Aorta (tissue), 5 donors: Measurements from ENCODE around the gene SLIT1. TPM values are rescaled to one million over a fixed set of nuclear protein-coding genes. Genes with fewer than 3 reads are reported as not detected.
A peak's percentile ranks its signal among the peaks of the same experiment; 100 is the strongest.

Experiments used
- ATAC-seq: fragments of 200-7000 bp; cut with Tn5 transposase; one replicate; pipeline ENCODE4 v1.9.1; 2022; ENCODE audit warnings: moderate library complexity; ENCODE audit not compliant: low FRiP score
- DNase-seq, 2 donors: peaks; one replicate each; pipeline ENCODE4 v3.0.0-alpha.2; 2020
- H3K27ac ChIP-seq, 2 donors: one replicate each; pipeline ENCODE4 v1.5.1; 2013; ENCODE audit warnings: low read length in 2 of 2, mild to moderate bottlenecking in 2 of 2, moderate library complexity in 2 of 2, control low read depth in 1 of 2, inconsistent platforms in 1 of 2, low read depth in 1 of 2
- H3K27me3 ChIP-seq, 2 donors: one replicate each; pipeline ENCODE4 v1.6.1; 2013; ENCODE audit warnings: control low read depth in 1 of 2, low read length in 1 of 2, mild to moderate bottlenecking in 1 of 2, moderate library complexity in 1 of 2; ENCODE audit not compliant: insufficient read depth in 2 of 2, control insufficient read depth in 1 of 2
- H3K36me3 ChIP-seq, 2 donors: one replicate each; pipeline ENCODE4 v1.6.1; 2013; ENCODE audit warnings: control low read depth in 1 of 2, low read length in 1 of 2, mild to moderate bottlenecking in 1 of 2; ENCODE audit not compliant: insufficient read depth in 2 of 2, control insufficient read depth in 1 of 2
- H3K4me1 ChIP-seq, 2 donors: one replicate each; pipeline ENCODE4 v1.6.1; 2013; ENCODE audit warnings: low read length in 2 of 2, control low read depth in 1 of 2, mild to moderate bottlenecking in 1 of 2, moderate library complexity in 1 of 2; ENCODE audit not compliant: insufficient read depth in 2 of 2, control insufficient read depth in 1 of 2
- H3K4me3 ChIP-seq, 2 donors: one replicate each; pipeline ENCODE4 v1.5.1; 2013; ENCODE audit warnings: low read length in 2 of 2, control low read depth in 1 of 2, mild to moderate bottlenecking in 1 of 2
- H3K9me3 ChIP-seq: one replicate; pipeline ENCODE4 v1.6.1; 2013; ENCODE audit warnings: mild to moderate bottlenecking, low read length; ENCODE audit not compliant: control insufficient read depth
- WGBS, 2 donors: extraction: QIAGEN DNeasy Blood & Tissue Kit; methylation state at CpG; one replicate each; pipeline ENCODE4 v1.1.7; 2013; 5-methylcytosine and 5-hydroxymethylcytosine counted together
- intact Hi-C, 2 donors: fragments of 100-400 bp; cut with DNase I; formaldehyde crosslinking; loops; one replicate each; pipeline versions ENCODE4 v1.14.2 to v1.15.0; 2022
- polyA plus RNA-seq, 2 donors: library from polyadenylated mRNA; stranded (reverse); fragments of 200-250 nt; gene quantifications; one replicate each; pipeline ENCODE4 v1.2.3, GENCODE V29; 2013
- total RNA-seq, 2 donors: library from RNA; stranded (reverse); fragmentation: NEBNext Ultra II Directional; extraction: Animal tissue kit (Norgen Biotek cat#: 25700); gene quantifications; one replicate each; pipeline ENCODE4 v1.2.1, GENCODE V29; 2021
- donor health status: healthy with polysubstance abuse.
- donor health status: Bipolar disorder and iron deficiency.
- donor health status: DM: no; HTN: no; CAD: no.
- donor health status: DM: no; HTN: no; CAD: no.
- donor health status: DM: yes; HTN: yes; CAD: no.

The SLIT1 gene
- total and polyA plus RNA-seq, 4 donors = 0.13 to 0.42 (median 0.22) TPM

DNA sequence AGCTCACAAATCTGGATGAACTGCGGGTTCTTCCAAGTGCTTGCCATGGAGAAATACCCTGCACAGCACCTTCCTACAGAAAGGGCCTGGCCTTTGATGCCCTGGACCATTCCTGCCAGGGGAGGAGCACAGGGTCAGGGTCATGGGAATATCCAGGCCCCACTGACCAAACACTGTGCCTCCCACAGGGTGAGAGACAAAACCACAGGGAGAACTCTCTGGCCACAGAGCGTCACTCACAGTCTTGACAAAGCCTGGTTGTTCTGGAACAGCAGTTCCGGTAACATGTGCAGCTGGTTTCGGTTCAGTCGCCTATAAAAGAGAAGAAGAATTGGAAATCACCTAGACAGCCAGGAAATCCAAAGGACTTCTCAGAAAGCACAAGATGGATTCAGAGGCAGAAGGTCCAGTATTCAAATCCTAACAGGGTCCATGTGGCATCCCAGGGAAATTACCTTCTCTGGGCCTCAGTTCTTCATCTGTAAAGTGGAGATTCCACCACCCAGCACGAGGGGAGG is 28.1 kb downstream of the SLIT1 start:
- WGBS, 2 donors = 84 to 88% methylated on average over 6 of the region's 6 CpGs
- intact Hi-C loops = no loop called here
- H3K9me3 ChIP-seq = no peaks in the 10 kb centered on the region
- H3K36me3 ChIP-seq = no peaks in the 10 kb centered on the region
- no peak for DNase-seq
- no peaks in the 10 kb centered on the region for H3K4me1 ChIP-seq
- no peak for ATAC-seq
- H3K4me3 ChIP-seq = no peak overlapping the region
- H3K27me3 ChIP-seq = no peaks in the 10 kb centered on the region
- no peak overlapping the region for H3K27ac ChIP-seq

DNA sequence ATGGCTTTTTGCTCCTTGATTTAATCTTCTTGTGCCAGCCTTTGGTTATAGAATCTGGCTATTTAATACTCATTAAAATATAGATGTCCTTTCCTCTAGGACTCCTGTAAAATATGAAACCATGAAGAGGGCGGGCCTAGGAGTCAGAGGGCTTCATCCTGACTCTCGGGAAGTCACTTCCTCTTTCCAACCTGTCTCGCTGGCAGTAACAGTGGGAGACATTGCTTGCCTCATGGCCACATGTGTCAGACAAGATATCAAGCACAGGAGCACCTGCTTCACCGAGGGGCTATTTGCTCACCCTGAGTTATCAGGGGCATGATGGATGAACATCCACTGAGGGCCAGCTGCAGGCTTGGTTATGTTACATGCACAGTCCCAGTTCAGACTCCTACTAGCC is 31.0 kb downstream of the SLIT1 start:
- Histone ChIP-seq H3K27ac (no peak overlapping the region), H3K4me3 (no peak overlapping the region), H3K4me1 (no peaks in the 10 kb centered on the region), H3K27me3 (no peaks in the 10 kb centered on the region), H3K9me3 (no peaks in the 10 kb centered on the region), H3K36me3 (no peaks in the 10 kb centered on the region)
- intact Hi-C loops = no loop called here
- ATAC-seq (no peak), DNase-seq (no peak)
- WGBS, 2 donors = 82 to 83% methylated on average over 4 of the region's 4 CpGs

DNA sequence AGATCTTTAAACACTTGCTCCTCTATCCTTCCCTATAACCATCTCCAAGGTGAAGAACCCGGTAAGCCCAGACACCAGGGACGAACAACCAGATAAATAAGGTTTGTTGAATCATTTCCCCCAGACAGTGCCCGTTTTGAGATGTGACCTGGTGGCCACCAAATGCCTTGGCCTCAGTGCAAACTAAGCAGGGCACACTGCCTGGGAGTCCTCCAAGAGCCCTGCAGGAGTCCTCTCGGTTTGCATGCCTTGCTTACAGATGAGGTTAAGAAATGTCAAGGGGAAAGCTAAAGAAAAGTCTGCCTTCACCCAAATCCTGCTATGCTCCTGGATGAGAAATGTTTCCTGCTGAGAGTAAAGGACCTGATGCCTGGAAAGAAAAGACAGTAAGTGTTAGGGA is 31.6 kb downstream of the SLIT1 start:
- Histone ChIP-seq H3K4me1 (no peaks in the 10 kb centered on the region), H3K36me3 (no peaks in the 10 kb centered on the region), H3K4me3 (no peak overlapping the region), H3K27ac (no peak overlapping the region), H3K9me3 (no peaks in the 10 kb centered on the region), H3K27me3 (no peaks in the 10 kb centered on the region)
- WGBS, 2 donors = 74 to 75% methylated on average over 4 of the region's 4 CpGs
- DNase-seq = no peak
- intact Hi-C loops = no loop called here
- no peak for ATAC-seq

DNA sequence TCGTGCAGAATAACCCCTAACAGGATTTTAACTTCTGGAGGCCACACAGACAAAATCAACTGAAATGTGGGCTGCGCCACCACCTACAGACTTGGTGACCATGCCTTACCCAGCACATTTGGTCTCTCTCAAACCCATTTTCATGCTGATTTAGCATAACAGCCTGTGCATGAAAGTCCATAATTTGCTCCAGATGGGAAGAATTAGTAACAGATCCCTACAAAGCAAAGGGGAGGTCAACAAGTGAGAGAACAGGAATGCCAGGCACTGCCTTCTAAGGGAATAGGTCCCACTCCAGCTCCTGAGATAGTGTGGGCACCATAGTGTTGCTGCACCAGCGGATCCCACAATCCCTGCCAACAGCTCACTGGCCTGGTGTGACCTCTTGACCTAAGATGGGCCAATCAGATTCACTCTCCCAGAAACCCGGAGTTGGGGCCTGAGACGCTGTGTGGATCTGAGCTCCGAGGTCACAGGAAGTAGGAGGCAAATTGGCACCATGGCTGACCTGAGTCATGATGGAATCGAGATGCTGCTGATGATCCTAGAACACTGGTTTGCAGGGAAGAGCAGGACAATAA is 32.4 kb downstream of the SLIT1 start:
- 80 to 84% methylated on average over 7 of the region's 7 CpGs for WGBS, 2 donors

DNA sequence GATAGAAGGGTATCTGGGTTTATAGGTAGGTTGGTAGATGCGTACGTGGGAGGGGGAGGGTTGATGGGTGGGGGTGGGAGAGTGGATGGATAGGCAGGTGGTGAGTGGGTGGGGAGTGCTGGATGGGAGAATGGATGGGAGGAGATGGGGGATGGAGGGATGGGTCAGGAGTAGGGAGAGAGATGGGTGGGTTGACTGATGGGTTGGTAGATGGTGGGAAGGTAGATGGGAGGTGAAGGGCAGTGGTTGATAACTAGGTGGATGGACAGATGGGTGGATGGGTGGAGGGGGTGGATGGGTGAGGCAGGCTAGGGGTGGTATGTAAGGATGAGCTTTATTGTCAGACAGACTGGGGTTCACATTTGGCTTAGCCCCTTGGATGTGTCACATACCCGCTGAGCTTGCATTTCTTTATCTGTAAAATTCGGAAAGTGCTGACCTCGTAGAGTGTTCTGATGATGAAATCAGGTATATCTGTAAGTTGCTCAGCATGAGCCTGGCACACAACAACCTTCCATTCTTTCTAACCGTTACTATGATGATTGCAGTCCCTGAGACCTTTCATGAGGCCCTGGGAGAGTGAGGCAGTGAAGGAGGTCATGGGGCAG is 34.3 kb downstream of the SLIT1 start:
- WGBS, 2 donors = 73 to 80% methylated on average over 6 of the region's 6 CpGs
- intact Hi-C loops = no loop called here
- no peak for ATAC-seq
- H3K4me3 ChIP-seq = no peak overlapping the region
- no peak for DNase-seq
- no peaks in the 10 kb centered on the region for H3K36me3 ChIP-seq
- H3K4me1 ChIP-seq = no peaks in the 10 kb centered on the region
- no peaks in the 10 kb centered on the region for H3K27me3 ChIP-seq
- no peak overlapping the region for H3K27ac ChIP-seq
- H3K9me3 ChIP-seq = no peaks in the 10 kb centered on the region

More for the DNA sequence above, 32.4 kb downstream of the SLIT1 start:
- DNase-seq = no peak
- Histone ChIP-seq H3K27ac (no peak overlapping the region), H3K9me3 (no peaks in the 10 kb centered on the region), H3K4me1 (no peaks in the 10 kb centered on the region), H3K36me3 (no peaks in the 10 kb centered on the region), H3K4me3 (no peak overlapping the region), H3K27me3 (no peaks in the 10 kb centered on the region)
- ATAC-seq = no peak
- intact Hi-C loops = no loop called here

DNA sequence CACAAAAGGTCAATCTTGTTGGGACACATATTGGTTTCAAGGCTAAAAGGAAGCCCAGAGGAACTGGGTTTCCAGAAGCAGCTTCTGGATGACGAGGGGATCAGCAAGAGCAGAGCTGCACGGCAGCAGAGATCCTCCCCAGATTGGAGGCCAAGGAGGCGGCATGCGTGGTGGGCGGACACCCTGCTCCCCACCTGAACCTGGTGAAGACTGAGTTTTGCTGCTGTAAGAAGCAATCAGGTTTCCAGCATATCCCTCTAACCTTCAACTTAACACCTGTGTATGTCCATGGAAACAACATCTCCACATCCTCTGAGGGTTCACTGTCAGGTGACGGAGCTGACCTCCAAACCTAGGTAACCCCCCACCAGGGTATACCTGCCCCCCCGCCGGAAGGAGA is 35.1 kb downstream of the SLIT1 start:
- 58 to 60% methylated on average over 8 of the region's 8 CpGs for WGBS, 2 donors
- H3K4me1 ChIP-seq = no peaks in the 10 kb centered on the region
- no peak overlapping the region for H3K4me3 ChIP-seq
- ATAC-seq (no peak), DNase-seq (no peak)
- intact Hi-C loops = no loop called here
- H3K36me3 ChIP-seq = no peaks in the 10 kb centered on the region
- H3K27me3 ChIP-seq = no peaks in the 10 kb centered on the region
- H3K9me3 ChIP-seq = no peaks in the 10 kb centered on the region
- H3K27ac ChIP-seq = no peak overlapping the region

DNA sequence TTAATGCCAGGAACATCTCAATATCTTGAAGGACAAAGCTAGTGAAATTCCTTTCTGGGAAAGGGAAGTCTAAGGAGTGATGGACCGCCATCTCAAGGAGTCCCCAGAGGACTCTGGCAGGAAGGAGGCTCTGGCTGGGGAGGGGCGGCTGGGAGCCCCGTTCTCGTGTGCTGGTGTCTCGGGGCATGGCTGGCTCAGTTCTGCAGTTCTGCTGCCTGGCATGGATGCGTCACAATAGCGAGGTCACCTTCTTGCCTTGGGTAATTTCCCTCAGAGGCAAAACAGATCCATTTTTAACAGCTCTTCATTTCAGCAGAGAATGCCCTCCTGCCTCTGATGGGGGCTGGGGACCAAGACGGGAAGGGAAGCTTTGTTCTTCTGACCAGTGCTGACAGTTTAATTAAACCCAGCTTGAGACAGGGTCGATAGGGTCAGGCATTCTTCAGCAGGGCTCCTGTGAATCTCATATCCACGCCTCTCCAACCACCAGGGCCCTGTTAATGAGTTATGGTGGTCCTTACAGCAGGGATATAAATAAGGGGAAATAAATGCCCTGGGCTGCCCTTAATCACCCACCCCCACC is 35.7 kb downstream of the SLIT1 start:
- 18 to 19% methylated on average over 10 of the region's 10 CpGs for WGBS, 2 donors
- Histone ChIP-seq H3K9me3 (no peaks in the 10 kb centered on the region), H3K4me3 (no peak overlapping the region)

DNA sequence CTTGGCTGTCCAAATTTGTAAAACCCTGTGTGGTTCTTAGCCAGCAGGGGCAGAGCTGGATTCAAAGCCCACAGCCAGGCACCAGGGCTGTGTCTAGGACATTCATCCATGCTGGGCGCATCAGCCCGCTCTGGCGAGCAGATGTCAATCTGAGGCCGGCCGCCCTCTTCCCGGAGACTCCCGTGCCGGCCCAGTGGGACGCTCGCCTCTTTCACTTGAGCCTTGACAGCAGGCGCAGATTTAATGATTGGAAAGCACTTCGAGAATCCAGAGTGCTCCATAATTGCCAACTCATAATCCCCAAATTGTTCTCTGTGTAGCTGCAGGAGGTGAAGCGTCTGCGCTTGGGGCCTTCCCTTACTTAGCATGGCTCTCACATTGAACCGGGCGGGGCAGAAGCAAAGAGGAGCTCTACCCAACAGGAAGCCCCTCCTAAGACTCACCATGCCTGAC is 36.7 kb downstream of the SLIT1 start:
- DNase-seq (no peak), ATAC-seq (no peak)
- no peaks in the 10 kb centered on the region for H3K9me3 ChIP-seq
- H3K27ac ChIP-seq = no peak overlapping the region
- no peaks in the 10 kb centered on the region for H3K4me1 ChIP-seq
- 60 to 61% methylated on average over 16 of the region's 16 CpGs for WGBS, 2 donors
- no peaks in the 10 kb centered on the region for H3K27me3 ChIP-seq
- intact Hi-C loops = no loop called here
- H3K4me3 ChIP-seq = no peak overlapping the region
- no peaks in the 10 kb centered on the region for H3K36me3 ChIP-seq

More for the DNA sequence above, 35.7 kb downstream of the SLIT1 start:
- H3K4me1 ChIP-seq = no peaks in the 10 kb centered on the region
- H3K27ac ChIP-seq = no peak overlapping the region
- intact Hi-C loops = no loop called here
- no peaks in the 10 kb centered on the region for H3K27me3 ChIP-seq
- DNase-seq (no peak), ATAC-seq (no peak)
- no peaks in the 10 kb centered on the region for H3K36me3 ChIP-seq

DNA sequence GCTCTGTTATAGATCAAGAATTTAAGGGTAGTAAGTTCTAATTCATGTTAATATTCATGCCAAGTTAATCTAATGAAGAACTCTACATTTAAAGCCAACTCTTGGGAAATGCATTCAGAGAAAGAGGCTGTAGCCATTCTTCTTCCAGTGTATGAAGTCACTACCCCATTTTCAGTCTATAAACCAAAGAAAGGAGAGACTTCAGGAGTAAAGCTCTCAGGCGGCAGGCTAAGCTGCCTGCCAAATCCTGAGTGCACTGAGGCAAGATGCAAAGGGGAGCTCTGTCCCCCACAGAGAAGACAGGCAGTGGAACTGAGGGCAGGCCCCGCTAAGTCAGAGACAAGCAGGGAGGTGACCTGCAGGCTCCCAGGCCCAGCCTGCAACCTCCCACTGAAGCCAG is 41.5 kb downstream of the SLIT1 start:
- Histone ChIP-seq H3K27me3 (no peaks in the 10 kb centered on the region), H3K9me3 (no peaks in the 10 kb centered on the region), H3K27ac (no peak overlapping the region), H3K4me3 (no peak overlapping the region), H3K4me1 (no peaks in the 10 kb centered on the region), H3K36me3 (no peaks in the 10 kb centered on the region)
- DNase-seq (peak in 1 of 2 donors; percentile 38), ATAC-seq (no peak)
- intact Hi-C loops = no loop called here
- 74 to 79% methylated on average over 2 of the region's 2 CpGs for WGBS, 2 donors
